ENCODE measurements around the gene DYNLL1. TPM values are rescaled to one million over a fixed set of nuclear protein-coding genes. Genes with fewer than 3 reads are reported as not detected.

DYNLL1 gene
- total RNA-seq, 1 experiment from 2014 or later, result 618 TPM

GRCh38 chr12:120508537-120508936, 12.6 kb downstream of the DYNLL1 start:
- H4K8ac ChIP-seq (replicated peaks; ENCODE audit: insufficient read length, low read depth, low read length), result no peak overlapping the region
- no peaks in the 10 kb centered on the region for H3K79me1 ChIP-seq (ENCODE audit: insufficient read depth, low read depth, low read length, poor library complexity, severe bottlenecking)
- H3K18ac ChIP-seq (ENCODE audit: insufficient read length, low read depth, low read length), result no peak overlapping the region
- Mint-ChIP-seq H3K27me3 (ENCODE audit: low read depth) (no peaks in the 10 kb centered on the region), H3K27ac (no peak overlapping the region), H3K9me3 (no peaks in the 10 kb centered on the region), H3K4me1 (peaks cover 13 to 14% of the 10 kb centered on the region in 2 experiments), H3K36me3 (ENCODE audit: insufficient read depth in 1 of 3, low read depth in 3 of 3) (peaks cover 22 to 42% (median 39%) of the 10 kb centered on the region in 3 experiments; a peak in 6 of 7 replicates), H3K4me3 (no peak overlapping the region)
- H3K23ac ChIP-seq (ENCODE audit: insufficient read length, low read depth, low read length), result no peak overlapping the region
- H2BK15ac ChIP-seq (ENCODE audit: low read depth, low read length), result no peak overlapping the region
- no peaks in the 10 kb centered on the region for H3K27me3 ChIP-seq (ENCODE audit: insufficient read depth, low read length)
- no peak overlapping the region for H3K56ac ChIP-seq (ENCODE audit: insufficient read length, low read depth, low read length)
- no peak overlapping the region for H3K27ac ChIP-seq (ENCODE audit: insufficient read length, low read depth, low read length)
- H3K9ac ChIP-seq (ENCODE audit: extremely low read depth, insufficient read length, low read length), result no peak overlapping the region
- no peak overlapping the region for H2AK5ac ChIP-seq (ENCODE audit: insufficient read length, low read length)
- H3K14ac ChIP-seq (ENCODE audit: insufficient read depth, low read length), result no peak overlapping the region
- H2BK120ac ChIP-seq (ENCODE audit: low read depth, low read length, poor library complexity, severe bottlenecking), result no peak overlapping the region
- no peak overlapping the region for H2AFZ ChIP-seq (ENCODE audit: low read length)
- H4K20me1 ChIP-seq (ENCODE audit: control insufficient read depth, insufficient read depth, insufficient read length), result no peaks in the 10 kb centered on the region
- no peak overlapping the region for H4K5ac ChIP-seq (ENCODE audit: insufficient read length, low read depth, low read length)
- H3K4me2 ChIP-seq (ENCODE audit: insufficient read depth, insufficient read length, low read length), result no peak overlapping the region
- H2BK12ac ChIP-seq (ENCODE audit: insufficient read length, low read depth, low read length), result no peak overlapping the region
- H2BK20ac ChIP-seq (ENCODE audit: low read depth, low read length, poor library complexity, severe bottlenecking), result no peak overlapping the region
- no peaks in the 10 kb centered on the region for H3K9me3 ChIP-seq (ENCODE audit: control insufficient read depth, low read depth, low read length)
- no peak for DNase-seq
- TF ChIP-seq CTCF (conservative IDR thresholded peaks at IDR 0.05), result no peak
- H4K91ac ChIP-seq (ENCODE audit: insufficient read length, low read depth, low read length), result no peak overlapping the region
- peaks cover 4% of the 10 kb centered on the region; the same call in 1 of the 2 replicates for H3K4me1 ChIP-seq (ENCODE audit: insufficient read depth, low read length)
- H3K79me2 ChIP-seq (ENCODE audit: insufficient read depth, low read length), result no peaks in the 10 kb centered on the region
- no peak overlapping the region for H3K4ac ChIP-seq (ENCODE audit: low read depth, low read length)
- WGBS (ENCODE audit: extremely low coverage, insufficient read length, low lambda C conversion rate), result no CpG with 5 or more reads among the region's 8 CpGs
- H3K23me2 ChIP-seq (ENCODE audit: insufficient read length, low read depth, low read length, poor library complexity, severe bottlenecking), result no peaks in the 10 kb centered on the region
- H3T11ph ChIP-seq (ENCODE audit: low read length), result no peak overlapping the region
- H2BK5ac ChIP-seq (ENCODE audit: insufficient read length, low read length), result no peak overlapping the region
